Lower leg skin (tissue), 4 donors: Measurements from ENCODE around the gene DIS3L2. TPM values are rescaled to one million over a fixed set of nuclear protein-coding genes. Genes with fewer than 3 reads are reported as not detected.

Experiments used
- DNase-seq, 2 donors: peaks; one replicate each; pipeline ENCODE4 v3.0.0-alpha.2; 2019; ENCODE audit warnings: low spot score in 2 of 2
- H3K4me3 ChIP-seq: fragments of 200-600 bp; sonication (generic); 2 replicates; pipeline ENCODE4 v1.5.1; 2017; ENCODE audit warnings: mild to moderate bottlenecking, low read depth; ENCODE audit not compliant: poor library complexity, severe bottlenecking
- CTCF ChIP-seq, 3 donors: fragments of 450-650 bp; IDR thresholded peaks; one replicate each; pipeline ENCODE4 v1.5.1; 2016; ENCODE audit warnings: antibody characterized with exemption in 3 of 3, mild to moderate bottlenecking in 3 of 3, moderate library complexity in 2 of 3
- POLR2A ChIP-seq, 2 donors: fragments of 450-650 bp; IDR thresholded peaks; one replicate each; pipeline ENCODE4 v1.6.1; 2016 to 2017; ENCODE audit warnings: antibody characterized with exemption in 2 of 2, mild to moderate bottlenecking in 1 of 2, moderate library complexity in 1 of 2
- WGBS, 2 donors: methylation state at CpG; one replicate each; pipeline ENCODE4 v1.1.5; 2018; 5-methylcytosine and 5-hydroxymethylcytosine counted together
- intact Hi-C: fragments of 100-400 bp; cut with DNase I; formaldehyde crosslinking; loops from one replicate; pipeline ENCODE4 v1.15.0; 2023; ENCODE audit warnings: low total_unique reads
- total RNA-seq, 4 donors: library from RNA; depleted of rRNA; stranded (reverse); fragments of >200 nt; gene quantifications; one replicate each; pipeline ENCODE4 v1.1.0, GENCODE V29; 2016

DIS3L2 gene
- total RNA-seq, 4 donors from 2014 or later, result 26.4 to 39.0 (median 34.4) TPM

DNA sequence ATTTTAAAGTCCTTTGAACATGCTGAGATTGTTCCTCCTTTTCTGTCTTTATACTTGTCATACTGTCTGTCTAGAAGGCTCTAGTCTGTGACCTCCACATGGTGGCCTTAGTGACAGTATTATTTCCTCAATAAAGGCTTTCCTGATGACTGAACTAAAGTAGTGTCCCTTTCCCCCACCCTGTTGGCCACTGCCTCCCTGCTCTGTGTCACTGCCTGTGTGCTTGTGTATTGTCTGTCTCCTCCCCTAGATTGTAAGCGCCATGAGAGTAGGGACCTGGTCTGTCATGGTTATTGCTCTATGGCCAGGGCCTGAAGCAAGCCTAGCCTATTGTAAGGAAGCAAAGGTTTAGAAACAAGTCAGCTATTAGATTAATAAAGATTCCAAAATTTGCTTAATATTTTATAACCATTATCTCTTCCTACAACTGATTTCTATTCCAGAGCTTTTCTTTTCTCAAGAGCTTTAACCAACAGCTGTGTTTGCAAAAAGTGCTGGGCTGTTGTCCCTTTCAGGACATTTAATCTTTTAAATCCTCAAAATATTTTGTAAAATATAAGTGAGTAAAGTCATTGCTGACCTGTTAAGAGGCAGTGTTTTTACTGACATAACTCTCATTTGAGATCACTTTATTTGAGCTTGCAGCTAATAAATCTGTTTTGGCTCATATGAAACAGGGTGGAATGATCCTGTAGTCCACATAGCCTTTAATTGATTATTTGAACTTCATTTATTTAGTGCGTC lies 35.5 kb downstream of the DIS3L2 start:
- intact Hi-C loops, result no loop called here
- DNase-seq, result no peak
- H3K4me3 ChIP-seq, result no peak overlapping the region
- WGBS, 2 donors, result 95 to 97% methylated on average over 2 of the region's 2 CpGs
- TF ChIP-seq POLR2A (IDR thresholded peaks at IDR 0.05), result no peak
- no peak for TF ChIP-seq CTCF (IDR thresholded peaks at IDR 0.05)

DNA sequence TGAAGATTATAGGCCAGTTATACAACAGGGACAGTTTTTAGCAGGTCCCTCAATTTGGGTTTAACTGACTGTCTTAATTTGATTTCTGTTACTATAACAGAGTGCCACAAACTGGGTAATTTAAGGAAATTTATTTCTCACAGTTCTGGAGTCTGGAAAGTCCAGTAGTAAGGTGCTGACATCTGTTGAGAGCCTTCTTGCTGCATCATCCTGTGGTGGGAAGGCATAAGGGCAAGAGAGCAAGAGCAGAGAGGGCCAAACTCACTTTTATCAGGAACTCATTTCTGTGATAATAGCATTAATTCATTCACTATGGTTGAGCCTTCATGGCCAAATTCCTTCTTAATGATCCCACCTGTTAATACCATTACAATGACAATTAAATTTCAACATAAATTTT lies 36.5 kb downstream of the DIS3L2 start:
- intact Hi-C loops, result no loop called here
- no peak for DNase-seq
- no peak overlapping the region for H3K4me3 ChIP-seq
- TF ChIP-seq POLR2A (IDR thresholded peaks at IDR 0.05) (no peak), CTCF (IDR thresholded peaks at IDR 0.05) (no peak)

DNA sequence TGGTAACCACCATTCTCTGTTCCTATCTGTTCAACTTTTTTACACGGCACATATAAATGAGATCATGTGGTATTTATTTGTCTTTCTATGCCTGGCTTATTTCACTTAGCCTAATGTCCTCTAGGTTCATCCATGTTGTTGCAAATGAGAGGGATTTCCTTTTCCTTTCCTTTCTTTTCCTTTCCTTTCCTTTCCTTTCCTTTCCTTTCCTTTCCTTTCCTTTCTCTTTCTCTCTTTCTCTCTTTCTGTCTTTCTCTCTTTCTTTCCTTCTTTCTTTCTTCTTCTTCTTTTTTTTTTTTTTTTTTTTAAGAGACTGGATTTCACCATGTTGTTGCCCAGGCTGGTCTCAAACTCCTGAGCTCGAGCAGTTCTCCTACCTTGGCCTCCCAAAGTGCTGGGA lies 38.9 kb downstream of the DIS3L2 start:
- H3K4me3 ChIP-seq, result no peak overlapping the region
- intact Hi-C loops, result no loop called here
- DNase-seq, result no peak
- 91 to 96% methylated on average over 2 of the region's 2 CpGs for WGBS, 2 donors
- TF ChIP-seq CTCF (IDR thresholded peaks at IDR 0.05) (no peak), POLR2A (IDR thresholded peaks at IDR 0.05) (no peak)

- intact Hi-C loops, result no loop called here
- H3K4me3 ChIP-seq, result no peak overlapping the region
- DNase-seq, result no peak
- no peak for TF ChIP-seq CTCF (IDR thresholded peaks at IDR 0.05)
- TF ChIP-seq POLR2A (IDR thresholded peaks at IDR 0.05), result no peak
- WGBS, 2 donors, result 96 to 98% methylated on average over 1 of the region's 1 CpG
Measured at GRCh38 chr2:232001073-232001472, 39.6 kb downstream of the DIS3L2 start.

DNA sequence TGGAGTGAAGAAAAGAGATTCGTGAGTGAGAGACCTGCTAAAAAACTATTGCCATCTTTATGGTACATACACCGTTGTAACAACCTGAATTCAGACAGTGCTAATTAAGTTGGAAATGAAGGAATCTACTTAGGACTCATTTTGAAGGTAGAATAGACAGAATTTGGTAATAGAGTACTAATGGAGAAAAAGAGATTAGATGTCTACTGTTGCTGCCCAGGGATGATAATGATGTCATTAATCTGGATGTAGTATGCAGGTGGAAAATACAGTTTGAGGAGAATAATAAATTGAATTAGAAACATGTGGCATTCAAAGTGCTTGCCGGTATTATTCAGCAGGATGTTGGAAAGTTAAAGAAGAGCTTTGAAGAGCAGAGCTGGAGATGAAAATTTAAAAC lies 44.7 kb downstream of the DIS3L2 start:
- DNase-seq, result no peak
- TF ChIP-seq POLR2A (IDR thresholded peaks at IDR 0.05) (no peak), CTCF (IDR thresholded peaks at IDR 0.05) (no peak)
- intact Hi-C loops, result no loop called here
- H3K4me3 ChIP-seq, result no peak overlapping the region
- 88% methylated on average over 3 of the region's 3 CpGs for WGBS, 2 donors
